GM12878 (cell line): ENCODE measurements around the gene SPDYE3. TPM values are rescaled to one million over a fixed set of nuclear protein-coding genes. Genes with fewer than 3 reads are reported as not detected.
A peak's percentile ranks its signal among the peaks of the same experiment; 100 is the strongest.

Experiments
- ATF3 ChIP-seq: IDR thresholded peaks from 2 replicates; pipeline ENCODE4 v1.6.1; 2011; ENCODE audit warnings: low read depth, mild to moderate bottlenecking, low read length, moderate library complexity, borderline replicate concordance; ENCODE audit errors: extremely low read depth
- CBX3 ChIP-seq: fragments of 200-600 bp; sonication (generic); IDR thresholded peaks from 2 replicates; pipeline ENCODE4 v1.6.1; 2016; ENCODE audit warnings: low read depth, borderline replicate concordance
- CREM ChIP-seq: IDR thresholded peaks from 2 replicates; pipeline ENCODE4 v1.6.1; 2014; ENCODE audit warnings: antibody characterized with exemption, low read depth
- FOXK2 ChIP-seq: fragments of 450-650 bp; IDR thresholded peaks from 2 replicates; pipeline ENCODE4 v1.6.1; 2017; ENCODE audit warnings: mild to moderate bottlenecking, moderate library complexity
- HDGF ChIP-seq: fragments of 450-650 bp; IDR thresholded peaks from 2 replicates; pipeline ENCODE4 v1.6.1; 2016; ENCODE audit warnings: antibody characterized with exemption
- NFYA ChIP-seq: IDR thresholded peaks from 2 replicates; pipeline ENCODE4 v1.6.1; 2011; ENCODE audit warnings: low read depth, mild to moderate bottlenecking, low read length, improper control_type of control experiment, borderline replicate concordance
- PAX5 ChIP-seq: IDR thresholded peaks from 2 replicates; pipeline ENCODE4 v1.6.1; 2011; ENCODE audit warnings: low read depth, low read length, borderline replicate concordance
- PAX8 ChIP-seq: fragments of 450-650 bp; IDR thresholded peaks from 2 replicates; pipeline ENCODE4 v1.6.1; 2017; ENCODE audit warnings: mild to moderate bottlenecking, moderate library complexity
- POLR2AphosphoS2 ChIP-seq: IDR thresholded peaks from 2 replicates; pipeline ENCODE4 v1.6.1; 2011; ENCODE audit warnings: low read depth, mild to moderate bottlenecking, low read length, improper control_type of control experiment, moderate library complexity
- POLR2AphosphoS5 ChIP-seq: IDR thresholded peaks from 2 replicates; pipeline ENCODE4 v1.6.1; 2011; ENCODE audit warnings: mild to moderate bottlenecking, low read length, inconsistent platforms
- RB1 ChIP-seq: fragments of 450-650 bp; formaldehyde crosslinking; IDR thresholded peaks from 2 replicates; pipeline ENCODE4 v1.6.1; 2017; ENCODE audit warnings: mild to moderate bottlenecking, borderline replicate concordance
- REST ChIP-seq: IDR thresholded peaks from 2 replicates; pipeline ENCODE4 v1.6.1; 2012; ENCODE audit warnings: mild to moderate bottlenecking, low read depth, low read length
- SMC3 ChIP-seq: IDR thresholded peaks from 2 replicates; pipeline ENCODE4 v1.6.1; 2011; ENCODE audit warnings: low read length, improper control_type of control experiment, borderline replicate concordance
- SREBF2 ChIP-seq: IDR thresholded peaks from 2 replicates; pipeline ENCODE4 v1.6.1; 2012; ENCODE audit warnings: mild to moderate bottlenecking, low read length
- STAT3 ChIP-seq: IDR thresholded peaks from 2 replicates; pipeline ENCODE4 v1.6.1; 2011; ENCODE audit warnings: low read depth, low read length, improper control_type of control experiment
- TAF1 ChIP-seq: IDR thresholded peaks from 2 replicates; pipeline ENCODE4 v1.6.1; 2011; ENCODE audit warnings: mild to moderate bottlenecking, low read depth, low read length, borderline replicate concordance
- ZBED1 ChIP-seq: IDR thresholded peaks from 2 replicates; pipeline ENCODE4 v1.6.1; 2016; ENCODE audit warnings: borderline replicate concordance
- ZBTB33 ChIP-seq: fragments of 450-650 bp; IDR thresholded peaks from 2 replicates; pipeline ENCODE4 v1.6.1; 2017; ENCODE audit warnings: mild to moderate bottlenecking
- ZNF207 ChIP-seq: fragments of 450-650 bp; IDR thresholded peaks from 2 replicates; pipeline ENCODE4 v1.6.1; 2014; ENCODE audit warnings: antibody characterized with exemption, mild to moderate bottlenecking, borderline replicate concordance
- ZSCAN29 ChIP-seq: fragments of 450-650 bp; IDR thresholded peaks from 2 replicates; pipeline ENCODE4 v1.6.1; 2017; ENCODE audit warnings: mild to moderate bottlenecking, moderate library complexity
- polyA plus RNA-seq, 11 experiments: library from polyadenylated mRNA; depleted of rRNA in 4 of 11; unstranded in 6 of 11; stranded (reverse) in 5 of 11; fragments of >200 nt; fragmentation: Nextera tagmentation in 4 of 11; fragmentation: Illumina TruSeq in 1 of 11; extraction: Ambion mirVana in 4 of 11; extraction: Trizol in 1 of 11; gene quantifications; 1 replicate in 1 of 11; 2 replicates in 10 of 11; pipeline versions ENCODE4 v1.2.1 to v1.2.3, GENCODE V29; 2011 to 2016; ENCODE audit warnings: inconsistent platforms in 2 of 11, missing spikeins in 2 of 11, low read depth in 1 of 11
- total RNA-seq, 4 experiments: library from RNA; depleted of rRNA in 3 of 4; stranded (reverse); fragments of >200 nt in 3 of 4; fragmentation: Illumina TruSeq in 1 of 4; extraction: Trizol in 1 of 4; gene quantifications; 2 replicates each; pipeline versions ENCODE4 v1.2.1 to v1.2.3, GENCODE V29; 2013 to 2021
- TF ChIP-seq, protein P1 (sequence below): fragments of 450-650 bp; IDR thresholded peaks from 2 replicates; pipeline ENCODE4 v1.6.1; 2018; ENCODE audit warnings: borderline replicate concordance, mild to moderate bottlenecking; ENCODE audit not compliant: partially characterized antibody
- TF ChIP-seq, protein P2 (sequence below): fragments of 450-650 bp; IDR thresholded peaks from 2 replicates; pipeline ENCODE4 v1.6.1; 2014; ENCODE audit warnings: mild to moderate bottlenecking

The SPDYE3 gene
- total and polyA plus RNA-seq, 10 of the 15 experiments (the other 5 are each of a cell fraction or from before 2014, with no cell fraction given) = 0.03 to 9.4 (median 1.4) TPM; not detected in 4

DNA sequence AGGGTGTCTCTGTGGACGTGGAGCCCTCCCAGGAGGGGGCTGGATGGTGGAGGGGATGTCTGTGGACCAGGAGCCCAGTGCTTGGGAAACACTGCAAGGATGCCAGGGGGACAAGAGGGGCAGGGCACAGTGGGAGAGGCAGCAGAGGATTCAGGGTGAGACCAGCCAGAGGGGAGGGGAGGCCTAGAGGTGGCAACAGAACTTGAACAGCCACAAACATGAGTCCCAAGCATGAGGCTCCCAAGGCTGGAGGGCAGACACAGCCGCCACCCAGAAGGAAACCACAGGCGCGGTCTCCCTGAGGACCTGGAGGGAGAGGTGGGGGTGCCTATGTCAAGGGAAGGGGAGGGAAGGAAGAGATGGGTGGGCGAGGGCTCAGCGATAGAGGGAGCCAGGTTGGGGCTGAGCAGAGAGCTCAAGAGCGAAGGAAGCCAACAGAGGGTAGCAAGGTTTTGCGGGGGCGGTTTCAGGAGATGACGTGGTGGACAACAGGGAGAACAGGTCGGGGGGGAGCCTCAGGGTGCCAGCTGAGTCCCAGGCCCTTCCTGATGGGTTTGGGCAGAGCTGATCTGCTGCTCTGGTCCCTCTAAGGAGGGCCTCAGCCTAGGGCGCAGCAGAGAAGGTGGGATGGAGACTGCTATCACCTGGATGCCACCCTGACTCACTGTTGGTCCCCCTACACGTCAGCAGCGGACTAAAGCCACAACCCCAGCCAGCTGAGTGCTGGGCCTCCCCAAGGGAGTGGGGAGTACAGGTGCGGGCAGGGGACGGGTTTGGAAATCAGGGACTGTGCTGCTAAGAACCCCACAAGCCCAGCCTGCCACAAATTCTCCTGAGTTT, 59.1 kb downstream of the SPDYE3 start (continued):
- TF ChIP-seq REST = no peak
- peak; percentile 66; the same call in 1 of the 2 replicates for TF ChIP-seq POLR2AphosphoS5
- TF ChIP-seq, protein P1, sequence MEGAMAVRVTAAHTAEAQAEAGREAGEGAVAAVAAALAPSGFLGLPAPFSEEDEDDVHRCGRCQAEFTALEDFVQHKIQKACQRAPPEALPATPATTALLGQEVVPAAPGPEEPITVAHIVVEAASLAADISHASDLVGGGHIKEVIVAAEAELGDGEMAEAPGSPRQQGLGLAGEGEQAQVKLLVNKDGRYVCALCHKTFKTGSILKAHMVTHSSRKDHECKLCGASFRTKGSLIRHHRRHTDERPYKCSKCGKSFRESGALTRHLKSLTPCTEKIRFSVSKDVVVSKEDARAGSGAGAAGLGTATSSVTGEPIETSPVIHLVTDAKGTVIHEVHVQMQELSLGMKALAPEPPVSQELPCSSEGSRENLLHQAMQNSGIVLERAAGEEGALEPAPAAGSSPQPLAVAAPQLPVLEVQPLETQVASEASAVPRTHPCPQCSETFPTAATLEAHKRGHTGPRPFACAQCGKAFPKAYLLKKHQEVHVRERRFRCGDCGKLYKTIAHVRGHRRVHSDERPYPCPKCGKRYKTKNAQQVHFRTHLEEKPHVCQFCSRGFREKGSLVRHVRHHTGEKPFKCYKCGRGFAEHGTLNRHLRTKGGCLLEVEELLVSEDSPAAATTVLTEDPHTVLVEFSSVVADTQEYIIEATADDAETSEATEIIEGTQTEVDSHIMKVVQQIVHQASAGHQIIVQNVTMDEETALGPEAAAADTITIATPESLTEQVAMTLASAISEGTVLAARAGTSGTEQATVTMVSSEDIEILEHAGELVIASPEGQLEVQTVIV = no peak
- no peak for TF ChIP-seq ATF3
- no peak for TF ChIP-seq POLR2AphosphoS2
- no peak for TF ChIP-seq ZBED1
- peak; percentile 93 for TF ChIP-seq FOXK2
- peak; percentile 91 for TF ChIP-seq CREM
- TF ChIP-seq ZNF207 = no peak
- no peak for TF ChIP-seq STAT3
- no peak for TF ChIP-seq PAX8
- TF ChIP-seq NFYA = no peak
- peak; percentile 98; the same call in 1 of the 2 replicates for TF ChIP-seq HDGF
- no peak for TF ChIP-seq SMC3
- TF ChIP-seq PAX5 = no peak
- TF ChIP-seq CBX3 = no peak
- no peak for TF ChIP-seq ZSCAN29
- 0 out of 2 replicates have a peak, but pooled peaks have one; percentile 52 for TF ChIP-seq RB1
- no peak for TF ChIP-seq SREBF2
- no peak for TF ChIP-seq TAF1
- TF ChIP-seq, protein P2, sequence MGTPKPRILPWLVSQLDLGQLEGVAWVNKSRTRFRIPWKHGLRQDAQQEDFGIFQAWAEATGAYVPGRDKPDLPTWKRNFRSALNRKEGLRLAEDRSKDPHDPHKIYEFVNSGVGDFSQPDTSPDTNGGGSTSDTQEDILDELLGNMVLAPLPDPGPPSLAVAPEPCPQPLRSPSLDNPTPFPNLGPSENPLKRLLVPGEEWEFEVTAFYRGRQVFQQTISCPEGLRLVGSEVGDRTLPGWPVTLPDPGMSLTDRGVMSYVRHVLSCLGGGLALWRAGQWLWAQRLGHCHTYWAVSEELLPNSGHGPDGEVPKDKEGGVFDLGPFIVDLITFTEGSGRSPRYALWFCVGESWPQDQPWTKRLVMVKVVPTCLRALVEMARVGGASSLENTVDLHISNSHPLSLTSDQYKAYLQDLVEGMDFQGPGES = no peak
- TF ChIP-seq ZBTB33 = no peak
